Muscle of leg (tissue), 11 donors: ENCODE results near the gene FAM234A. TPM values are rescaled to one million over a fixed set of nuclear protein-coding genes. Genes with fewer than 3 reads are reported as not detected.
A peak's percentile ranks its signal among the peaks of the same experiment; 100 is the strongest.

Experiments used
- DNase-seq: peaks from one replicate; pipeline ENCODE4 v3.0.0; 2013
- H3K27ac ChIP-seq: one replicate; pipeline ENCODE4 v1.5.1; 2013; ENCODE audit warnings: mild to moderate bottlenecking, low read length, control low read depth
- H3K27me3 ChIP-seq: one replicate; pipeline ENCODE4 v1.6.1; 2013; ENCODE audit warnings: low read length; ENCODE audit not compliant: control insufficient read depth, insufficient read depth
- H3K36me3 ChIP-seq: one replicate; pipeline ENCODE4 v1.6.1; 2013; ENCODE audit warnings: low read length; ENCODE audit not compliant: control insufficient read depth, insufficient read depth
- H3K4me1 ChIP-seq: one replicate; pipeline ENCODE4 v1.6.1; 2013; ENCODE audit warnings: low read length; ENCODE audit not compliant: control insufficient read depth, insufficient read depth
- H3K4me3 ChIP-seq: one replicate; pipeline ENCODE4 v1.5.1; 2013; ENCODE audit warnings: low read length, control low read depth
- H3K9me3 ChIP-seq: replicated peaks from 2 replicates; pipeline ENCODE4 v1.6.1; 2013; ENCODE audit warnings: low read depth, low read length; ENCODE audit not compliant: control insufficient read depth
- WGBS: methylation state at CpG from one replicate; pipeline ENCODE4 v1.1.5; 2013; ENCODE audit warnings: missing lambda C conversion rate; ENCODE audit not compliant: insufficient coverage; 5-methylcytosine and 5-hydroxymethylcytosine counted together
- polyA plus RNA-seq, 8 donors: library from polyadenylated mRNA; unstranded; fragments of 120-200 nt; gene quantifications; one replicate each; pipeline versions ENCODE4 v1.2.1 to v1.2.3, GENCODE V29; 2013; ENCODE audit warnings: inconsistent platforms in 1 of 8, low replicate concordance in 1 of 8; ENCODE audit not compliant: insufficient read length in 8 of 8, insufficient read depth in 1 of 8
- total RNA-seq: library from RNA; stranded (reverse); fragments of 120-200 nt; gene quantifications from one replicate; pipeline ENCODE4 v1.2.4, GENCODE V29; 2013

The FAM234A gene
- total and polyA plus RNA-seq, 9 donors = 26.9 to 49.5 (median 43.0) TPM

- H3K9me3 ChIP-seq = no peaks in the 10 kb centered on the region
- H3K4me3 ChIP-seq = no peak overlapping the region
- H3K36me3 ChIP-seq = peaks cover 5% of the 10 kb centered on the region
- DNase-seq = no peak
- H3K4me1 ChIP-seq = peaks cover 27% of the 10 kb centered on the region
- peaks cover 15% of the 10 kb centered on the region for H3K27me3 ChIP-seq
- H3K27ac ChIP-seq = no peak overlapping the region
- 67% methylated on average over 23 of the region's 24 CpGs for WGBS
These were observed 34.6 kb downstream of the FAM234A start for GRCh38 chr16:269061-269796.

- Histone ChIP-seq H3K36me3 (no peaks in the 10 kb centered on the region), H3K9me3 (no peaks in the 10 kb centered on the region), H3K27me3 (peaks cover 26% of the 10 kb centered on the region), H3K27ac (no peak overlapping the region), H3K4me3 (no peak overlapping the region), H3K4me1 (peaks cover 21% of the 10 kb centered on the region)
- WGBS = 84% methylated on average over 30 of the region's 34 CpGs
- DNase-seq = no peak
These were observed 36.0 kb downstream of the FAM234A start for GRCh38 chr16:270381-271255.

GRCh38 chr16:272633-273546 lies 38.3 kb downstream of the FAM234A start:
- H3K27me3 ChIP-seq = peaks cover 37% of the 10 kb centered on the region
- H3K4me1 ChIP-seq = peaks cover 21% of the 10 kb centered on the region
- no peaks in the 10 kb centered on the region for H3K36me3 ChIP-seq
- 62% methylated on average over 27 of the region's 36 CpGs for WGBS
- H3K9me3 ChIP-seq = no peaks in the 10 kb centered on the region
- H3K4me3 ChIP-seq = no peak overlapping the region
- no peak overlapping the region for H3K27ac ChIP-seq
- no peak for DNase-seq

- H3K4me1 ChIP-seq = peaks cover 21% of the 10 kb centered on the region
- H3K36me3 ChIP-seq = no peaks in the 10 kb centered on the region
- no peak for DNase-seq
- WGBS = 78% methylated on average over 17 of the region's 30 CpGs
- no peak overlapping the region for H3K4me3 ChIP-seq
- peaks cover 42% of the 10 kb centered on the region for H3K27me3 ChIP-seq
- no peak overlapping the region for H3K27ac ChIP-seq
- no peaks in the 10 kb centered on the region for H3K9me3 ChIP-seq
These were observed 39.2 kb downstream of the FAM234A start for GRCh38 chr16:273547-274421.

- Histone ChIP-seq H3K27ac (no peak overlapping the region), H3K36me3 (no peaks in the 10 kb centered on the region), H3K27me3 (peaks cover 56% of the 10 kb centered on the region), H3K4me1 (peaks cover 24% of the 10 kb centered on the region), H3K9me3 (no peaks in the 10 kb centered on the region), H3K4me3 (peak overlapping the region; percentile 23)
- DNase-seq = no peak
- WGBS = 2% methylated on average over 55 of the region's 58 CpGs
These were observed 40.5 kb downstream of the FAM234A start for GRCh38 chr16:275041-275641.

GRCh38 chr16:275786-276232 lies 41.2 kb downstream of the FAM234A start, which contains the start of gene RGS11:
Gene RGS11, minus strand, starts transcription at chr16:275944. Its CDS starts 33 bp downstream, at chr16:275911.
- H3K4me1 ChIP-seq = peaks cover 25% of the 10 kb centered on the region
- no peaks in the 10 kb centered on the region for H3K9me3 ChIP-seq
- H3K27me3 ChIP-seq = peaks cover 55% of the 10 kb centered on the region
- DNase-seq = no peak
- no peaks in the 10 kb centered on the region for H3K36me3 ChIP-seq
- peak within 1 kb of the TSS; percentile 23 for H3K4me3 ChIP-seq
- H3K27ac ChIP-seq = no peak within 1 kb of the TSS
- under 1% methylated on average over 56 of the region's 56 CpGs for WGBS

- Histone ChIP-seq H3K4me1 (peaks cover 33% of the 10 kb centered on the region), H3K4me3 (no peak overlapping the region), H3K27me3 (peaks cover 63% of the 10 kb centered on the region), H3K9me3 (no peaks in the 10 kb centered on the region), H3K27ac (no peak overlapping the region), H3K36me3 (no peaks in the 10 kb centered on the region)
- WGBS = 60% methylated on average over 20 of the region's 20 CpGs
- DNase-seq = no peak
These were observed 41.9 kb downstream of the FAM234A start for GRCh38 chr16:276426-277077.

- WGBS = 20% methylated on average over 2 of the region's 6 CpGs
- H3K36me3 ChIP-seq = no peaks in the 10 kb centered on the region
- no peaks in the 10 kb centered on the region for H3K9me3 ChIP-seq
- H3K4me3 ChIP-seq = no peak overlapping the region
- DNase-seq = no peak
- H3K4me1 ChIP-seq = peaks cover 27% of the 10 kb centered on the region
- H3K27ac ChIP-seq = no peak overlapping the region
- peaks cover 68% of the 10 kb centered on the region for H3K27me3 ChIP-seq
These were observed 44.3 kb downstream of the FAM234A start for GRCh38 chr16:278863-279366.
